ENCODE results near the gene NAA35.

GRCh38 chr9:85941966-85942912, 1.3 kb downstream of the NAA35 start:
- TF ChIP-seq ZNF274 (IDR thresholded peaks at IDR 0.05; ENCODE audit: borderline replicate concordance, extremely low read depth, low read length): no peak
- TF ChIP-seq CTCF (IDR thresholded peaks at IDR 0.05; ENCODE audit: control extremely low read depth in 1 of 3, insufficient read depth in 1 of 3, low read depth in 1 of 3, low read length in 3 of 3): no peak
- no peak for TF ChIP-seq CREB1 (IDR thresholded peaks at IDR 0.05)
- TF ChIP-seq TEAD4 (IDR thresholded peaks at IDR 0.05; ENCODE audit: low read depth, low read length): no peak
- TF ChIP-seq JUN (IDR thresholded peaks at IDR 0.05; ENCODE audit: low read depth, low read length): no peak
- no peak for TF ChIP-seq POLR2AphosphoS5 (IDR thresholded peaks at IDR 0.05; ENCODE audit: low read depth, low read length)
- TF ChIP-seq CHD2 (IDR thresholded peaks at IDR 0.05; ENCODE audit: low read length): no peak
- no peak for TF ChIP-seq ATF2 (IDR thresholded peaks at IDR 0.05; ENCODE audit: low read length)
- no peak for TF ChIP-seq EZH2 (IDR thresholded peaks at IDR 0.05; ENCODE audit: low read depth, low read length, severe bottlenecking)
- TF ChIP-seq PHF8 (conservative IDR thresholded peaks at IDR 0.05; ENCODE audit: low read depth, low read length): no peak
